Parathyroid adenoma (tissue), 2 donors: ENCODE data around the gene ZXDC.

Experiments
- H2AFZ ChIP-seq: fragments of 300-600 bp; sonication (generic); one replicate; pipeline ENCODE4 v1.7.0; 2017; ENCODE audit warnings: antibody characterized with exemption, mild to moderate bottlenecking
- H3K27ac ChIP-seq: fragments of 300-600 bp; sonication (generic); one replicate; pipeline ENCODE4 v1.7.0; 2017
- H3K27me3 ChIP-seq: fragments of 300-600 bp; sonication (generic); one replicate; pipeline ENCODE4 v1.7.0; 2017; ENCODE audit warnings: low read length; ENCODE audit not compliant: control insufficient read depth, insufficient read depth
- H3K36me3 ChIP-seq: fragments of 300-600 bp; sonication (generic); one replicate; pipeline ENCODE4 v1.7.0; 2017; ENCODE audit warnings: low read length; ENCODE audit not compliant: control insufficient read depth, insufficient read depth
- H3K4me1 ChIP-seq: fragments of 300-600 bp; sonication (generic); one replicate; pipeline ENCODE4 v1.7.0; 2017; ENCODE audit warnings: control low read depth
- H3K4me2 ChIP-seq: fragments of 300-600 bp; sonication (generic); one replicate; pipeline ENCODE4 v1.7.0; 2017; ENCODE audit warnings: low read length
- H3K4me3 ChIP-seq: fragments of 300-600 bp; sonication (generic); one replicate; pipeline ENCODE4 v1.7.0; 2017; ENCODE audit warnings: low read depth, low read length
- H3K79me2 ChIP-seq: fragments of 300-600 bp; sonication (generic); one replicate; pipeline ENCODE4 v1.7.0; 2017; ENCODE audit warnings: control low read depth
- H3K9ac ChIP-seq: fragments of 300-600 bp; sonication (generic); one replicate; pipeline ENCODE4 v1.7.0; 2017; ENCODE audit warnings: mild to moderate bottlenecking
- H3K9me3 ChIP-seq: fragments of 300-600 bp; sonication (generic); one replicate; pipeline ENCODE4 v1.7.0; 2017; ENCODE audit warnings: low read length; ENCODE audit not compliant: control insufficient read depth
- CTCF ChIP-seq: fragments of 300-600 bp; sonication (generic); IDR thresholded peaks from one replicate; pipeline ENCODE4 v1.7.0; 2017; ENCODE audit warnings: antibody characterized with exemption, mild to moderate bottlenecking
- donor health status: primary hyperparathyroidism.

ZXDC gene

GRCh38 chr3:126397610-126398422 lies 77.9 kb downstream of the ZXDC start:
- H3K4me3 ChIP-seq = no peak overlapping the region
- no peaks in the 10 kb centered on the region for H3K79me2 ChIP-seq
- no peaks in the 10 kb centered on the region for H3K27me3 ChIP-seq
- no peak for TF ChIP-seq CTCF
- no peak overlapping the region for H3K9ac ChIP-seq
- peaks cover 12% of the 10 kb centered on the region for H3K4me1 ChIP-seq
- no peaks in the 10 kb centered on the region for H3K9me3 ChIP-seq
- no peak overlapping the region for H2AFZ ChIP-seq
- no peak overlapping the region for H3K27ac ChIP-seq
- H3K4me2 ChIP-seq = no peak overlapping the region
- no peaks in the 10 kb centered on the region for H3K36me3 ChIP-seq

- TF ChIP-seq CTCF = no peak
- H3K27ac ChIP-seq = no peak overlapping the region
Observed at GRCh38 chr3:126396536-126396935, 79.2 kb downstream of the ZXDC start.

GRCh38 chr3:126395846-126396513 lies 79.7 kb downstream of the ZXDC start:
- H3K4me1 ChIP-seq = peaks cover 20% of the 10 kb centered on the region
- TF ChIP-seq CTCF = no peak
- no peak overlapping the region for H3K4me3 ChIP-seq
- H3K27me3 ChIP-seq = no peaks in the 10 kb centered on the region
- H3K36me3 ChIP-seq = no peaks in the 10 kb centered on the region
- no peak overlapping the region for H3K4me2 ChIP-seq
- H3K9ac ChIP-seq = no peak overlapping the region
- no peaks in the 10 kb centered on the region for H3K79me2 ChIP-seq
- H3K9me3 ChIP-seq = no peaks in the 10 kb centered on the region
- H3K27ac ChIP-seq = no peak overlapping the region
- no peak overlapping the region for H2AFZ ChIP-seq

More at GRCh38 chr3:126396536-126396935, 79.2 kb downstream of the ZXDC start:
- Histone ChIP-seq H3K4me2 (no peak overlapping the region), H3K9me3 (no peaks in the 10 kb centered on the region), H2AFZ (no peak overlapping the region), H3K36me3 (no peaks in the 10 kb centered on the region), H3K9ac (no peak overlapping the region), H3K4me3 (no peak overlapping the region), H3K27me3 (no peaks in the 10 kb centered on the region), H3K79me2 (no peaks in the 10 kb centered on the region), H3K4me1 (peaks cover 19% of the 10 kb centered on the region)

- TF ChIP-seq CTCF = no peak
- Histone ChIP-seq H3K79me2 (no peaks in the 10 kb centered on the region), H3K4me3 (no peak overlapping the region), H3K4me2 (no peak overlapping the region), H3K27me3 (no peaks in the 10 kb centered on the region), H3K9ac (no peak overlapping the region), H3K4me1 (peaks cover 20% of the 10 kb centered on the region), H2AFZ (peak overlapping the region; percentile 58), H3K27ac (no peak overlapping the region), H3K9me3 (no peaks in the 10 kb centered on the region), H3K36me3 (no peaks in the 10 kb centered on the region)
Observed at GRCh38 chr3:126394977-126395321, 80.7 kb downstream of the ZXDC start.
